K562 (cell line): ENCODE results near the gene ATL2. TPM values are rescaled to one million over a fixed set of nuclear protein-coding genes. Genes with fewer than 3 reads are reported as not detected.

Experiments used
- CXXC5 ChIP-seq: fragments of 250-450 bp; sonication (Bioruptor Pico); IDR thresholded peaks from 2 replicates; pipeline ENCODE4 v1.8.0; 2022; ENCODE audit warnings: inconsistent platforms, mild to moderate bottlenecking, moderate library complexity
- ETV1 ChIP-seq: fragments of 450-650 bp; conservative IDR thresholded peaks from 2 replicates; pipeline ENCODE4 v1.6.1; 2016; ENCODE audit warnings: missing genetic modification characterization, control low read depth, low read depth, missing compliant biosample characterization
- FOXM1 ChIP-seq, 2 experiments: fragments of 450-650 bp in 1 of 2; sonication (generic) in 1 of 2; formaldehyde crosslinking in 1 of 2; IDR thresholded peaks; 2 replicates each; pipeline versions ENCODE4 v1.6.1 to v1.9.0; 2017 to 2022; ENCODE audit warnings: low read depth in 2 of 2, mild to moderate bottlenecking in 2 of 2, missing genetic modification reagents in 1 of 2, moderate library complexity in 1 of 2
- GTF2A2 ChIP-seq: IDR thresholded peaks from 2 replicates; pipeline ENCODE4 v1.6.1; 2016; ENCODE audit warnings: mild to moderate bottlenecking, missing genetic modification characterization, missing compliant biosample characterization
- HMG20A ChIP-seq: fragments of 450-650 bp; formaldehyde crosslinking; conservative IDR thresholded peaks from 2 replicates; pipeline ENCODE4 v1.4.0; 2020; ENCODE audit warnings: mild to moderate bottlenecking, mixed read lengths
- NCOR1 ChIP-seq: fragments of 450-650 bp; IDR thresholded peaks from 2 replicates; pipeline ENCODE4 v1.6.1; 2016; ENCODE audit warnings: mild to moderate bottlenecking, moderate library complexity
- NFIX ChIP-seq: fragments of 250-450 bp; sonication (Bioruptor Pico); IDR thresholded peaks from 2 replicates; pipeline ENCODE4 v1.4.0; 2020; ENCODE audit warnings: low read depth, mild to moderate bottlenecking, moderate library complexity
- PRMT5 ChIP-seq: sonication (generic); formaldehyde crosslinking; IDR thresholded peaks from 2 replicates; pipeline ENCODE4 v1.5.0; 2020; ENCODE audit warnings: missing genetic modification reagents
- TBL1XR1 ChIP-seq, 2 experiments: IDR thresholded peaks; 2 replicates each; pipeline ENCODE4 v1.6.1; 2012; ENCODE audit warnings: improper control_type of control experiment in 2 of 2, low read length in 2 of 2, mild to moderate bottlenecking in 1 of 2
- ZNF695 ChIP-seq: fragments of 450-650 bp; formaldehyde crosslinking; IDR thresholded peaks from 2 replicates; pipeline ENCODE4 v1.4.0; 2020; ENCODE audit warnings: mild to moderate bottlenecking, moderate library complexity
- ZNF696 ChIP-seq: fragments of 250-450 bp; sonication (Bioruptor Pico); conservative IDR thresholded peaks from 2 replicates; pipeline ENCODE4 v1.4.0; 2020; ENCODE audit warnings: mild to moderate bottlenecking, moderate library complexity
- polyA plus RNA-seq, 8 experiments: library from polyadenylated mRNA; depleted of rRNA in 4 of 8; stranded (reverse) in 5 of 8; unstranded in 3 of 8; fragments of >200 nt; fragmentation: Nextera tagmentation in 2 of 8; fragmentation: Illumina TruSeq in 1 of 8; extraction: Ambion mirVana in 2 of 8; extraction: Trizol in 1 of 8; gene quantifications; 2 replicates each; pipeline versions ENCODE4 v1.2.1 to v1.2.3, GENCODE V29; 2011 to 2014; ENCODE audit warnings: inconsistent platforms in 1 of 8, missing spikeins in 1 of 8
- total RNA-seq, 7 experiments: library from RNA; depleted of rRNA in 6 of 7; stranded (reverse); fragments of >200 nt in 6 of 7; fragmentation: Illumina TruSeq in 2 of 7; extraction: Trizol in 2 of 7; gene quantifications; 2 replicates each; pipeline versions ENCODE4 v1.2.1 to v1.2.3, GENCODE V29; 2011 to 2021; ENCODE audit warnings: low replicate concordance in 1 of 7
- TF ChIP-seq, protein P1 (sequence below), 2 experiments: fragments of 450-650 bp; conservative IDR thresholded peaks; 2 replicates each; pipeline ENCODE4 v1.6.1; 2017; ENCODE audit warnings: mild to moderate bottlenecking in 2 of 2, moderate library complexity in 2 of 2
- TF ChIP-seq, protein P2 (sequence below): sonication (generic); formaldehyde crosslinking; IDR thresholded peaks from 2 replicates; pipeline ENCODE4 v1.8.0; 2023; ENCODE audit warnings: mild to moderate bottlenecking, missing genetic modification reagents
- TF ChIP-seq, protein P3 (sequence below): fragments of 450-650 bp; IDR thresholded peaks from 2 replicates; pipeline ENCODE4 v1.6.1; 2016; ENCODE audit warnings: mild to moderate bottlenecking
- TF ChIP-seq, protein P4 (sequence below): conservative IDR thresholded peaks from 2 replicates; pipeline ENCODE4 v1.6.1; 2011; ENCODE audit warnings: low read depth, mild to moderate bottlenecking, low read length; ENCODE audit not compliant: control insufficient read depth

Gene ATL2
- total and polyA plus RNA-seq, 9 of the 15 experiments (the other 6 are each of a cell fraction or from before 2014, with no cell fraction given), result 12.0 to 80.8 (median 70.2) TPM

DNA sequence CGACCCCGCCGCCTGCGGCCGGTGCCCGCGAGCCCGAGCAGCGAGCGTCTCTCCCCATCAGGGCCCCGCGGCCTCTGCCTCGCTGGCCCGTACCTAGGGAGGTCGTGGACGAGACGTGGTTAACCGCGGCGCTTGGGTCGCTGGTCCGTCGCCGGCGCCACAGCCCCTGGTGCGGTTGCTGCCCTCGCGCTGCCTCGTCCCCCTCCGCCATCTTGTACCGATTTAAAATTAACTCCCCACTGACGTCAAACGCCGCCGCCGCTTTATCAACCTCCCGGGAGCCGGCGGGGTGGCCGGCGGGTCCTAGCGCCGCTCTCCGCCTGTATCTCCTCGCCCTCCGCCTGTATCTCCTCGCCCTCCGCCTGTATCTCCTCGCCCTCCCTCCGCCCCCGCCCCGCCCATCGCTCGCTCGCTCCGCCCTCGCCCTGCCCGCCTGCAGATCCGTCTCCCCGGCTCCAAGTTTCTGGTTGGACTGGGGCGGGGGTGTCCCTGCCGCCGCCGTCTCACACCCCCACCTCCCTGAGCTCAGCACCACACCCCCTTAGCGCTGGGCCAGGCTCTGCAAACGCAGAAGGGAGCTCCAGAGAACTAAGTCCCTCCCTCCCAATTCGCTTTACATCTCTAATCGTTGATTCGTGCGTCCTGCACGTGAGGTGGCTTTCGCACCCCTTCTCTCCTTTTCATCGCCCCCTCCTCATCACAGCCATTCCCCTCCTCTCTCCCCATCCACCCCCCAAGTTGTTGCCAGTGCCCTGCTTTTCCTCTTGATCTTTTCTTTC, at the start of gene ATL2 (continued):
- peak in 1 of 2 experiments; percentile 82; a peak in 2 of 4 replicates for TF ChIP-seq TBL1XR1 (IDR thresholded peaks at IDR 0.05; ENCODE audit: low read length in 2 of 2)
- peak; percentile 98 for TF ChIP-seq FOXM1 (IDR thresholded peaks at IDR 0.05; ENCODE audit: low read depth)
- TF ChIP-seq FOXM1 (CRISPR knock-in tag; IDR thresholded peaks at IDR 0.05; ENCODE audit: low read depth), result peak; percentile 81; the same call in 1 of the 2 replicates
- TF ChIP-seq NFIX (CRISPR knock-in tag), result no peak
- TF ChIP-seq, protein P1, sequence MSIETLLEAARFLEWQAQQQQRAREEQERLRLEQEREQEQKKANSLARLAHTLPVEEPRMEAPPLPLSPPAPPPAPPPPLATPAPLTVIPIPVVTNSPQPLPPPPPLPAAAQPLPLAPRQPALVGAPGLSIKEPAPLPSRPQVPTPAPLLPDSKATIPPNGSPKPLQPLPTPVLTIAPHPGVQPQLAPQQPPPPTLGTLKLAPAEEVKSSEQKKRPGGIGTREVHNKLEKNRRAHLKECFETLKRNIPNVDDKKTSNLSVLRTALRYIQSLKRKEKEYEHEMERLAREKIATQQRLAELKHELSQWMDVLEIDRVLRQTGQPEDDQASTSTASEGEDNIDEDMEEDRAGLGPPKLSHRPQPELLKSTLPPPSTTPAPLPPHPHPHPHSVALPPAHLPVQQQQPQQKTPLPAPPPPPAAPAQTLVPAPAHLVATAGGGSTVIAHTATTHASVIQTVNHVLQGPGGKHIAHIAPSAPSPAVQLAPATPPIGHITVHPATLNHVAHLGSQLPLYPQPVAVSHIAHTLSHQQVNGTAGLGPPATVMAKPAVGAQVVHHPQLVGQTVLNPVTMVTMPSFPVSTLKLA (conservative IDR thresholded peaks at IDR 0.05), result peak; percentile 62 to 79
- TF ChIP-seq HMG20A, result no peak
- no peak for TF ChIP-seq ZNF696 (CRISPR knock-in tag)
- no peak for TF ChIP-seq ZNF695 (CRISPR knock-in tag)
- TF ChIP-seq CXXC5, result peak; percentile 88
- TF ChIP-seq GTF2A2, result no peak
- TF ChIP-seq, protein P2, sequence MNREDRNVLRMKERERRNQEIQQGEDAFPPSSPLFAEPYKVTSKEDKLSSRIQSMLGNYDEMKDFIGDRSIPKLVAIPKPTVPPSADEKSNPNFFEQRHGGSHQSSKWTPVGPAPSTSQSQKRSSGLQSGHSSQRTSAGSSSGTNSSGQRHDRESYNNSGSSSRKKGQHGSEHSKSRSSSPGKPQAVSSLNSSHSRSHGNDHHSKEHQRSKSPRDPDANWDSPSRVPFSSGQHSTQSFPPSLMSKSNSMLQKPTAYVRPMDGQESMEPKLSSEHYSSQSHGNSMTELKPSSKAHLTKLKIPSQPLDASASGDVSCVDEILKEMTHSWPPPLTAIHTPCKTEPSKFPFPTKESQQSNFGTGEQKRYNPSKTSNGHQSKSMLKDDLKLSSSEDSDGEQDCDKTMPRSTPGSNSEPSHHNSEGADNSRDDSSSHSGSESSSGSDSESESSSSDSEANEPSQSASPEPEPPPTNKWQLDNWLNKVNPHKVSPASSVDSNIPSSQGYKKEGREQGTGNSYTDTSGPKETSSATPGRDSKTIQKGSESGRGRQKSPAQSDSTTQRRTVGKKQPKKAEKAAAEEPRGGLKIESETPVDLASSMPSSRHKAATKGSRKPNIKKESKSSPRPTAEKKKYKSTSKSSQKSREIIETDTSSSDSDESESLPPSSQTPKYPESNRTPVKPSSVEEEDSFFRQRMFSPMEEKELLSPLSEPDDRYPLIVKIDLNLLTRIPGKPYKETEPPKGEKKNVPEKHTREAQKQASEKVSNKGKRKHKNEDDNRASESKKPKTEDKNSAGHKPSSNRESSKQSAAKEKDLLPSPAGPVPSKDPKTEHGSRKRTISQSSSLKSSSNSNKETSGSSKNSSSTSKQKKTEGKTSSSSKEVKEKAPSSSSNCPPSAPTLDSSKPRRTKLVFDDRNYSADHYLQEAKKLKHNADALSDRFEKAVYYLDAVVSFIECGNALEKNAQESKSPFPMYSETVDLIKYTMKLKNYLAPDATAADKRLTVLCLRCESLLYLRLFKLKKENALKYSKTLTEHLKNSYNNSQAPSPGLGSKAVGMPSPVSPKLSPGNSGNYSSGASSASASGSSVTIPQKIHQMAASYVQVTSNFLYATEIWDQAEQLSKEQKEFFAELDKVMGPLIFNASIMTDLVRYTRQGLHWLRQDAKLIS (CRISPR knock-in tag), result peak; percentile 64
- TF ChIP-seq, protein P3, sequence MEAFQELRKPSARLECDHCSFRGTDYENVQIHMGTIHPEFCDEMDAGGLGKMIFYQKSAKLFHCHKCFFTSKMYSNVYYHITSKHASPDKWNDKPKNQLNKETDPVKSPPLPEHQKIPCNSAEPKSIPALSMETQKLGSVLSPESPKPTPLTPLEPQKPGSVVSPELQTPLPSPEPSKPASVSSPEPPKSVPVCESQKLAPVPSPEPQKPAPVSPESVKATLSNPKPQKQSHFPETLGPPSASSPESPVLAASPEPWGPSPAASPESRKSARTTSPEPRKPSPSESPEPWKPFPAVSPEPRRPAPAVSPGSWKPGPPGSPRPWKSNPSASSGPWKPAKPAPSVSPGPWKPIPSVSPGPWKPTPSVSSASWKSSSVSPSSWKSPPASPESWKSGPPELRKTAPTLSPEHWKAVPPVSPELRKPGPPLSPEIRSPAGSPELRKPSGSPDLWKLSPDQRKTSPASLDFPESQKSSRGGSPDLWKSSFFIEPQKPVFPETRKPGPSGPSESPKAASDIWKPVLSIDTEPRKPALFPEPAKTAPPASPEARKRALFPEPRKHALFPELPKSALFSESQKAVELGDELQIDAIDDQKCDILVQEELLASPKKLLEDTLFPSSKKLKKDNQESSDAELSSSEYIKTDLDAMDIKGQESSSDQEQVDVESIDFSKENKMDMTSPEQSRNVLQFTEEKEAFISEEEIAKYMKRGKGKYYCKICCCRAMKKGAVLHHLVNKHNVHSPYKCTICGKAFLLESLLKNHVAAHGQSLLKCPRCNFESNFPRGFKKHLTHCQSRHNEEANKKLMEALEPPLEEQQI, result peak; percentile 99
- TF ChIP-seq, protein P4, sequence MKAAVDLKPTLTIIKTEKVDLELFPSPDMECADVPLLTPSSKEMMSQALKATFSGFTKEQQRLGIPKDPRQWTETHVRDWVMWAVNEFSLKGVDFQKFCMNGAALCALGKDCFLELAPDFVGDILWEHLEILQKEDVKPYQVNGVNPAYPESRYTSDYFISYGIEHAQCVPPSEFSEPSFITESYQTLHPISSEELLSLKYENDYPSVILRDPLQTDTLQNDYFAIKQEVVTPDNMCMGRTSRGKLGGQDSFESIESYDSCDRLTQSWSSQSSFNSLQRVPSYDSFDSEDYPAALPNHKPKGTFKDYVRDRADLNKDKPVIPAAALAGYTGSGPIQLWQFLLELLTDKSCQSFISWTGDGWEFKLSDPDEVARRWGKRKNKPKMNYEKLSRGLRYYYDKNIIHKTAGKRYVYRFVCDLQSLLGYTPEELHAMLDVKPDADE, result peak; percentile 79; the same call in 1 of the 2 replicates
- TF ChIP-seq ETV1 (tag), result 0 out of 2 replicates have a peak, but pooled peaks have one; percentile 13
- TF ChIP-seq PRMT5 (CRISPR knock-in tag), result no peak
- TF ChIP-seq NCOR1, result peak; percentile 57
